H1 (cell line): ENCODE data around the gene PXDN. TPM values are rescaled to one million over a fixed set of nuclear protein-coding genes. Genes with fewer than 3 reads are reported as not detected.

Source experiments
- ASH2L ChIP-seq: fragments of 200-600, 300-600 bp; sonication (generic); IDR thresholded peaks from one replicate; pipeline ENCODE4 v1.7.1; 2017; ENCODE audit warnings: low read length
- CHD7 ChIP-seq: fragments of 300-600 bp; sonication (generic); IDR thresholded peaks from 2 replicates; pipeline ENCODE4 v1.7.1; 2012; ENCODE audit warnings: low read length, moderate library complexity, mild to moderate bottlenecking, inconsistent platforms; ENCODE audit not compliant: insufficient replicate concordance
- CTBP2 ChIP-seq: IDR thresholded peaks from 2 replicates; pipeline ENCODE4 v1.7.0; 2011; ENCODE audit warnings: borderline replicate concordance, mild to moderate bottlenecking, moderate library complexity, mixed read lengths, low read length; ENCODE audit not compliant: insufficient read depth, insufficient read length
- EGR1 ChIP-seq: IDR thresholded peaks from 2 replicates; pipeline ENCODE4 v1.6.1; 2011; ENCODE audit warnings: low read depth, low read length, borderline replicate concordance
- EP300 ChIP-seq, 2 experiments: IDR thresholded peaks; 1 replicate in 1 of 2; 2 replicates in 1 of 2; pipeline ENCODE4 v1.6.1; 2011 to 2012; ENCODE audit warnings: low read depth in 2 of 2, low read length in 2 of 2, mild to moderate bottlenecking in 2 of 2, borderline replicate concordance in 1 of 2, inconsistent platforms in 1 of 2, moderate library complexity in 1 of 2
- GABPA ChIP-seq: IDR thresholded peaks from 2 replicates; pipeline ENCODE4 v1.6.1; 2011; ENCODE audit warnings: mild to moderate bottlenecking, low read length, moderate library complexity, borderline replicate concordance; ENCODE audit not compliant: insufficient read depth
- HDAC2 ChIP-seq, 2 experiments: fragments of 300-600 bp in 1 of 2; sonication (generic) in 1 of 2; IDR thresholded peaks; 2 replicates each; pipeline ENCODE4 v1.6.1; 2011 to 2012; ENCODE audit warnings: low read depth in 2 of 2, low read length in 2 of 2, mild to moderate bottlenecking in 2 of 2, moderate library complexity in 2 of 2, borderline replicate concordance in 1 of 2, inconsistent platforms in 1 of 2
- KDM5A ChIP-seq: fragments of 200-600 bp; IDR thresholded peaks from 2 replicates; pipeline ENCODE4 v1.7.1; 2012; ENCODE audit warnings: mild to moderate bottlenecking, low read length, inconsistent platforms, mixed read lengths
- RAD21 ChIP-seq, 2 experiments: IDR thresholded peaks in 1 of 2; conservative IDR thresholded peaks in 1 of 2; 2 replicates each; pipeline ENCODE4 v1.6.1; 2011; ENCODE audit warnings: low read depth in 2 of 2, low read length in 2 of 2, improper control_type of control experiment in 1 of 2, inconsistent platforms in 1 of 2, mild to moderate bottlenecking in 1 of 2, moderate library complexity in 1 of 2
- polyA plus RNA-seq, 7 experiments: library from polyadenylated mRNA; depleted of rRNA in 3 of 7; stranded (reverse) in 5 of 7; unstranded in 2 of 7; fragments of >200 nt in 5 of 7; fragments of 200-250 nt in 2 of 7; gene quantifications; 1 replicate in 5 of 7; 2 replicates in 1 of 7; 4 replicates in 1 of 7; pipeline versions ENCODE4 v1.2.1 to v1.2.3, GENCODE V29; 2011 to 2013; ENCODE audit warnings: missing spikeins in 2 of 7, mixed read lengths in 2 of 7
- total RNA-seq: library from RNA; stranded (reverse); fragmentation: NEBNext Ultra II Directional; extraction: Animal tissue kit (Norgen Biotek cat#: 25700); gene quantifications from 2 replicates; pipeline ENCODE4 v1.2.1, GENCODE V29; 2021

Gene PXDN
- total and polyA plus RNA-seq, 2 of the 8 experiments (the other 6 are each of a cell fraction or from before 2014, with no cell fraction given), result 104 to 141 TPM

- TF ChIP-seq CHD7, result no peak
- TF ChIP-seq EP300 (IDR thresholded peaks at IDR 0.05; ENCODE audit: borderline replicate concordance in 1 of 2, low read depth in 2 of 2, low read length in 2 of 2), result no peak
- TF ChIP-seq KDM5A, result no peak
- TF ChIP-seq RAD21 (IDR thresholded peaks at IDR 0.05 in 1 of 2, conservative IDR thresholded peaks at IDR 0.05 in 1 of 2; ENCODE audit: low read depth in 2 of 2, low read length in 2 of 2), result no peak
- no peak for TF ChIP-seq HDAC2 (IDR thresholded peaks at IDR 0.05; ENCODE audit: borderline replicate concordance in 1 of 2, low read depth in 2 of 2, low read length in 2 of 2)
- no peak for TF ChIP-seq ASH2L
- no peak for TF ChIP-seq GABPA
- no peak for TF ChIP-seq CTBP2
- no peak for TF ChIP-seq EGR1
Measured at GRCh38 chr2:1609040-1609439, 135.3 kb downstream of the PXDN start (continued).
